Measurements from ENCODE around the gene MBD1.
"Not testable (repeated sequence)": the region's sequence is repeated elsewhere in the genome, so short reads cannot be mapped to it uniquely, and the experiment has no call there.

MBD1 gene

DNA sequence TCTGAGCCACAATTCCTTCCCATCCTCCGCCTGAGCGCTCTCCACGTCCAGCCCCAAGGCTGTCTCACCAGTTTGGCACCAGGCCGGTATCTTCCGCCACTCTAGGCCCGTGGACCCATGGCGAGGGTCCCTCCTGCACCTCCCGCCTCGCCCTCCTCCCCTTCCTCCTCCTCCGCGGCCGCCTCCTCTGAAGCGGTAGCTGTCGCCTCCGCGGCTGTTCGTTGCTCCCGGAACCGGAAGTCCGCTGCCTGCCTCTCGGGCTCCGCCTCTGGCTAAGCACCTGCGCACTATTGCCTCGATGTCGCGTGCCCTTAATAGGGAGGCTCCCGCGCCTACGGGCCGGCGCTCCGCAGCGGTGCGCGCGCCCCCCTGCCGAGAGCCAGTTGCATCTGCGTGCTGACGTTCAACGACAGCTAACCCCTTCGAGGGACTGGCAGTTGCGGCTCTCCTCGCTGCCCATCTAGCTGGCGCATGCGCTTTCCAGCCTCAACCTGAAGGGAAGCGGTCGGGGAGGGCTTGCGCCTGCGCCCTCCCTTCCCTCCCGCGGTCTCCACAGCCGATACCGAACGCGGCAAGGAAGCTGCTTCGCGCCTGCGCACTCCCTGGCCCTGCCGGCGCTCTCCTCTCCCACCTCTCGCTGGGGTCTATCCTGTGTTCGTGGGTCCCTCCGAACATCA is at the start of gene MBD1:
TSS of gene MBD1 (minus strand) at position 229 of the 677 bp plus-strand sequence. CDS start 1,531 bp downstream, outside the sequence.
- Histone ChIP-seq H3K27me3 (ENCODE audit: control insufficient read depth, insufficient read depth, low read length) (no peaks in the 10 kb centered on the region), H3K4me3 (ENCODE audit: low read length) (peak within 1 kb of the TSS; percentile 62), H3K9ac (ENCODE audit: low read length) (peak within 1 kb of the TSS; percentile 86), H3K36me3 (ENCODE audit: control insufficient read depth, insufficient read depth, low read length) (peaks cover 1% of the 10 kb centered on the region), H3K9me3 (ENCODE audit: control insufficient read depth, low read length) (no peaks in the 10 kb centered on the region), H3K4me1 (ENCODE audit: control insufficient read depth, insufficient read depth, low read length) (peaks cover 20% of the 10 kb centered on the region)

DNA sequence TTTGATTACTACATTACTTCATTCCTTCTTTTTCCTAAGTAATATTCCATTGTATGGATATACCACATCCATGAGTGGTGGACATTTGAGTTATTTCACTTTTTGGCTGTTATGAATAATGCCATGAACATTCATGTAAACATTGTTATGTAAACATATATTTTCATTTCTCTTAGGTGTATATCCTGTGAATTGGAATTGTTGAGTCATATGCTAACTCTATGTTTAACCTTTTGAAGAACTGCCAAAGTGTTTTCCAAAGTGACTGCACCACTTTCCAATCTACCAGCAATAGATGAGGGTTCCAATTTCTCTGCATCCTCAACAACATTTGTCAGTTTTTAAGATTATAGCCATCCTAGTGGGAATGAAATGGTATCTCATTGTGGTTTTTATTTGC is 48.9 kb upstream of the MBD1 start:
- H3K4me1 ChIP-seq (ENCODE audit: control insufficient read depth, insufficient read depth, low read length): no peaks in the 10 kb centered on the region
- H3K27me3 ChIP-seq (ENCODE audit: control insufficient read depth, insufficient read depth, low read length): no peaks in the 10 kb centered on the region
- no peak overlapping the region for H3K4me3 ChIP-seq (ENCODE audit: low read length)
- H3K9me3 ChIP-seq (ENCODE audit: control insufficient read depth, low read length): no peaks in the 10 kb centered on the region
- H3K9ac ChIP-seq (ENCODE audit: low read length): no peak overlapping the region
- no peaks in the 10 kb centered on the region for H3K36me3 ChIP-seq (ENCODE audit: control insufficient read depth, insufficient read depth, low read length)

DNA sequence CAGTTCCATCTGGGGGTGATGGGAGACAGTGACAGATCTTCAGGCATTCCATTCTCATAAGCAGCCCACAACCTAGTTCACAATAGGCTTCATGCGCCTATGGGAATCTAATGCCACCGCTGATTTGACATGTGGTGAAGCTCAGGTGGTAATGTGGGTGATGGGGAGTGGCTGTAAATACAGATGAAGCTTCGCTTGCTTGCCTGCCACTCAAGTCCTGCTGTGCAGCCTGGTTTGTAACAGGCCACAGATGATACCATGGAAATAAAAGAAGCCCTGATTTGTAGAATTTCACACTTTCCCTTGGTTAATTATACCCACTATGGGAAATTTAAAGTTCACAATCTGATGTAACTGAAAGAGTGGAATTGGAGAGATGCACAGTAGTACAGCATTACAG is 46.7 kb upstream of the MBD1 start:
- Histone ChIP-seq H3K9me3 (ENCODE audit: control insufficient read depth, low read length) (no peaks in the 10 kb centered on the region), H3K4me3 (ENCODE audit: low read length) (no peak overlapping the region), H3K4me1 (ENCODE audit: control insufficient read depth, insufficient read depth, low read length) (no peaks in the 10 kb centered on the region), H3K27me3 (ENCODE audit: control insufficient read depth, insufficient read depth, low read length) (no peaks in the 10 kb centered on the region), H3K9ac (ENCODE audit: low read length) (no peak overlapping the region), H3K36me3 (ENCODE audit: control insufficient read depth, insufficient read depth, low read length) (no peaks in the 10 kb centered on the region)

GRCh38 chr18:50320719-50321118 is 39.4 kb upstream of the MBD1 start:
- Histone ChIP-seq H3K36me3 (ENCODE audit: control insufficient read depth, insufficient read depth, low read length) (no peaks in the 10 kb centered on the region), H3K9me3 (ENCODE audit: control insufficient read depth, low read length) (no peaks in the 10 kb centered on the region), H3K4me1 (ENCODE audit: control insufficient read depth, insufficient read depth, low read length) (no peaks in the 10 kb centered on the region), H3K4me3 (ENCODE audit: low read length) (no peak overlapping the region), H3K9ac (ENCODE audit: low read length) (no peak overlapping the region), H3K27me3 (ENCODE audit: control insufficient read depth, insufficient read depth, low read length) (no peaks in the 10 kb centered on the region)

GRCh38 chr18:50315100-50315871 is 34.0 kb upstream of the MBD1 start:
- Histone ChIP-seq H3K36me3 (ENCODE audit: control insufficient read depth, insufficient read depth, low read length) (no peaks in the 10 kb centered on the region), H3K9me3 (ENCODE audit: control insufficient read depth, low read length) (no peaks in the 10 kb centered on the region), H3K4me1 (ENCODE audit: control insufficient read depth, insufficient read depth, low read length) (no peaks in the 10 kb centered on the region), H3K9ac (ENCODE audit: low read length) (no peak overlapping the region), H3K4me3 (ENCODE audit: low read length) (no peak overlapping the region), H3K27me3 (ENCODE audit: control insufficient read depth, insufficient read depth, low read length) (no peaks in the 10 kb centered on the region)

GRCh38 chr18:50313873-50314460 is 32.6 kb upstream of the MBD1 start:
- no peak overlapping the region for H3K4me3 ChIP-seq (ENCODE audit: low read length)
- H3K36me3 ChIP-seq (ENCODE audit: control insufficient read depth, insufficient read depth, low read length): no peaks in the 10 kb centered on the region
- H3K9ac ChIP-seq (ENCODE audit: low read length): no peak overlapping the region
- H3K4me1 ChIP-seq (ENCODE audit: control insufficient read depth, insufficient read depth, low read length): no peaks in the 10 kb centered on the region
- no peaks in the 10 kb centered on the region for H3K9me3 ChIP-seq (ENCODE audit: control insufficient read depth, low read length)
- H3K27me3 ChIP-seq (ENCODE audit: control insufficient read depth, insufficient read depth, low read length): no peaks in the 10 kb centered on the region

GRCh38 chr18:50313031-50313607 is 31.8 kb upstream of the MBD1 start:
- H3K9me3 ChIP-seq (ENCODE audit: control insufficient read depth, low read length): no peaks in the 10 kb centered on the region
- peaks cover 1% of the 10 kb centered on the region for H3K4me1 ChIP-seq (ENCODE audit: control insufficient read depth, insufficient read depth, low read length)
- H3K27me3 ChIP-seq (ENCODE audit: control insufficient read depth, insufficient read depth, low read length): no peaks in the 10 kb centered on the region

GRCh38 chr18:50312296-50313030 is 31.1 kb upstream of the MBD1 start:
- Histone ChIP-seq H3K9ac (ENCODE audit: low read length) (no peak overlapping the region), H3K9me3 (ENCODE audit: control insufficient read depth, low read length) (no peaks in the 10 kb centered on the region), H3K4me3 (ENCODE audit: low read length) (no peak overlapping the region), H3K36me3 (ENCODE audit: control insufficient read depth, insufficient read depth, low read length) (no peaks in the 10 kb centered on the region), H3K27me3 (ENCODE audit: control insufficient read depth, insufficient read depth, low read length) (no peaks in the 10 kb centered on the region), H3K4me1 (ENCODE audit: control insufficient read depth, insufficient read depth, low read length) (peaks cover 4% of the 10 kb centered on the region)

More at GRCh38 chr18:50313031-50313607, 31.8 kb upstream of the MBD1 start:
- no peak overlapping the region for H3K4me3 ChIP-seq (ENCODE audit: low read length)
- no peak overlapping the region for H3K9ac ChIP-seq (ENCODE audit: low read length)
- H3K36me3 ChIP-seq (ENCODE audit: control insufficient read depth, insufficient read depth, low read length): no peaks in the 10 kb centered on the region

GRCh38 chr18:50311650-50312049 is 30.3 kb upstream of the MBD1 start:
- Histone ChIP-seq H3K9ac (ENCODE audit: low read length) (no peak overlapping the region), H3K36me3 (ENCODE audit: control insufficient read depth, insufficient read depth, low read length) (no peaks in the 10 kb centered on the region), H3K27me3 (ENCODE audit: control insufficient read depth, insufficient read depth, low read length) (no peaks in the 10 kb centered on the region), H3K9me3 (ENCODE audit: control insufficient read depth, low read length) (no peaks in the 10 kb centered on the region), H3K4me3 (ENCODE audit: low read length) (no peak overlapping the region), H3K4me1 (ENCODE audit: control insufficient read depth, insufficient read depth, low read length) (peaks cover 4% of the 10 kb centered on the region)

GRCh38 chr18:50310080-50310479 is 28.8 kb upstream of the MBD1 start:
- Histone ChIP-seq H3K36me3 (ENCODE audit: control insufficient read depth, insufficient read depth, low read length) (no peaks in the 10 kb centered on the region), H3K9ac (ENCODE audit: low read length) (no peak overlapping the region), H3K4me1 (ENCODE audit: control insufficient read depth, insufficient read depth, low read length) (peaks cover 4% of the 10 kb centered on the region), H3K27me3 (ENCODE audit: control insufficient read depth, insufficient read depth, low read length) (no peaks in the 10 kb centered on the region), H3K4me3 (ENCODE audit: low read length) (no peak overlapping the region), H3K9me3 (ENCODE audit: control insufficient read depth, low read length) (no peaks in the 10 kb centered on the region)

GRCh38 chr18:50308851-50309250 is 27.5 kb upstream of the MBD1 start:
- not testable (repeated sequence) for H3K9ac ChIP-seq (ENCODE audit: low read length); H3K27me3 ChIP-seq (ENCODE audit: control insufficient read depth, insufficient read depth, low read length); H3K4me3 ChIP-seq (ENCODE audit: low read length); H3K9me3 ChIP-seq (ENCODE audit: control insufficient read depth, low read length); H3K4me1 ChIP-seq (ENCODE audit: control insufficient read depth, insufficient read depth, low read length); H3K36me3 ChIP-seq (ENCODE audit: control insufficient read depth, insufficient read depth, low read length)
